T-cell (primary cell): Measurements from ENCODE around the gene ACY1. TPM values are rescaled to one million over a fixed set of nuclear protein-coding genes. Genes with fewer than 3 reads are reported as not detected.

Source experiments
- ATAC-seq, 4 experiments: fragments of 200-7000 bp in 3 of 4; fragments of 150-1000 bp in 1 of 4; cut with Tn5 transposase; replicated peaks in 1 of 4; 1 replicate in 3 of 4; 2 replicates in 1 of 4; pipeline ENCODE4 v1.10.0; 2021; ENCODE audit warnings: moderate library complexity in 3 of 4, mild to moderate bottlenecking in 2 of 4, moderate number of reproducible peaks in 1 of 4
- CTCF ChIA-PET, 2 donors: fragments of 300-600 bp; sonication (Branson Sonifier 250); formaldehyde crosslinking; loops; one replicate each; lab custom pipeline; 2022; ENCODE audit warnings: antibody characterized with exemption in 2 of 2; lab: Charles Lee
- POLR2A ChIA-PET, 2 donors: fragments of 300-600 bp; sonication (Branson Sonifier 250); formaldehyde crosslinking; loops; one replicate each; lab custom pipeline; 2022; ENCODE audit warnings: antibody characterized with exemption in 2 of 2; lab: Charles Lee
- DNase-seq, 35 experiments: peaks; one replicate each; pipeline versions ENCODE4 v3.0.0 to v3.0.0-alpha.2; 2013 to 2023
- H3K27ac ChIP-seq: one replicate; pipeline ENCODE4 v1.5.1; 2013; ENCODE audit warnings: low read length
- H3K27me3 ChIP-seq, 2 experiments: replicated peaks in 1 of 2; 1 replicate in 1 of 2; 2 replicates in 1 of 2; pipeline versions ENCODE4 v1.6.1 to v1.7.0; 2013; ENCODE audit warnings: low read length in 1 of 2, mixed read lengths in 1 of 2; ENCODE audit not compliant: control insufficient read depth in 2 of 2, insufficient read depth in 2 of 2; ENCODE audit errors: extremely low read depth in 1 of 2
- H3K36me3 ChIP-seq, 2 donors: 1 replicate in 1 of 2; 2 replicates in 1 of 2; pipeline versions ENCODE4 v1.6.1 to v1.7.0; 2013; ENCODE audit warnings: low read length in 1 of 2; ENCODE audit not compliant: control insufficient read depth in 2 of 2, insufficient read depth in 1 of 2; ENCODE audit errors: extremely low read depth in 1 of 2
- H3K4me1 ChIP-seq, 2 experiments: 1 replicate in 1 of 2; 2 replicates in 1 of 2; pipeline versions ENCODE4 v1.6.1 to v1.7.0; 2013; ENCODE audit warnings: low read length in 2 of 2, mixed read lengths in 1 of 2; ENCODE audit not compliant: insufficient read depth in 2 of 2, control insufficient read depth in 1 of 2; ENCODE audit errors: extremely low read depth in 1 of 2
- H3K4me3 ChIP-seq, 2 donors: 1 replicate in 1 of 2; 2 replicates in 1 of 2; pipeline versions ENCODE4 v1.5.1 to v1.7.0; 2013; ENCODE audit warnings: mild to moderate bottlenecking in 2 of 2, low read length in 1 of 2, moderate library complexity in 1 of 2; ENCODE audit not compliant: control insufficient read depth in 1 of 2; ENCODE audit errors: extremely low read depth in 1 of 2
- H3K9me3 ChIP-seq: 2 replicates; pipeline ENCODE4 v1.7.0; 2013
- H3K27ac Mint-ChIP-seq, 2 donors: one replicate each; pipeline ENCODE4 v1.8.0; 2020 to 2021; ENCODE audit warnings: mild to moderate bottlenecking in 2 of 2, mixed read lengths in 2 of 2
- H3K27me3 Mint-ChIP-seq, 2 donors: one replicate each; pipeline ENCODE4 v1.8.0; 2021 to 2022; ENCODE audit warnings: mixed read lengths in 2 of 2
- H3K36me3 Mint-ChIP-seq: one replicate; pipeline ENCODE4 v1.8.0; 2021; ENCODE audit warnings: mixed read lengths
- H3K4me1 Mint-ChIP-seq, 3 donors: one replicate each; pipeline ENCODE4 v1.8.0; 2020 to 2022; ENCODE audit warnings: mixed read lengths in 3 of 3, mild to moderate bottlenecking in 1 of 3
- H3K4me3 Mint-ChIP-seq, 3 donors: one replicate each; pipeline ENCODE4 v1.8.0; 2020 to 2022; ENCODE audit warnings: mild to moderate bottlenecking in 3 of 3, mixed read lengths in 3 of 3, moderate library complexity in 3 of 3
- H3K9me3 Mint-ChIP-seq, 3 donors: one replicate each; pipeline ENCODE4 v1.8.0; 2020 to 2022; ENCODE audit warnings: mixed read lengths in 3 of 3
- WGBS: methylation state at CpG from one replicate; pipeline ENCODE4 v1.1.5; 2013; ENCODE audit warnings: missing lambda C conversion rate; ENCODE audit not compliant: insufficient coverage; 5-methylcytosine and 5-hydroxymethylcytosine counted together
- total RNA-seq, 35 experiments: library from RNA in 6 of 35; stranded (reverse) in 6 of 35; fragments of 120-200 nt in 1 of 35; gene quantifications; one replicate each; pipeline versions ENCODE4 v1.2.1 to v1.2.4 and lab custom pipeline; 2013 to 2026

The ACY1 gene
- total RNA-seq, 5 donors from 2014 or later (not counting 1 experiment from before 2014, with no cell fraction given): 6.2 to 19.0 (median 13.3) TPM

DNA sequence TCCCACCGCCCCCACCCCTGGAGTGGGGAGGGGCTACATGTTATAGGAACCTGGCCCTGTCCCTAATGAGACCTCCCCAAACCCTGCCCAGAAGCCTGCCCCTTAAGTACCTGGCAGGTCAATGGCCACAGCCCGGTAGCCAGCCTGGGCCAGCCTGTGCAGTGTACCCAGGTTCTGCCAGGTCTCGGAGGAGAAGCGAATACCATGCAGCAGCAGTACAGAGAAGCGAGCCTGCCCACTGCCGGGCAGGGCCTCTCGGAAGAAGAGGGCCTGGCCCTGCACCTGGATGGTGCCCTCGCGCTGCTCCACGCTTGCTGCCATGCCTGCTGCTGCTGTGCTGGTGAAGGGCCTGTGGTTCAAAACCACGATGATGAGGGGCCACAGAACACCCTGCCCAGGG is 12.0 kb upstream of the ACY1 start:
- Histone ChIP-seq H3K9me3 (no peaks in the 10 kb centered on the region), H3K4me1 (peaks cover 15 to 61% of the 10 kb centered on the region in 2 experiments), H3K4me3 (no peak overlapping the region), H3K27ac (no peak overlapping the region), H3K27me3 (no peaks in the 10 kb centered on the region), H3K36me3 (peaks cover 0 to 3% of the 10 kb centered on the region in 2 donors)
- no peak for DNase-seq
- Mint-ChIP-seq H3K9me3 (no peaks in the 10 kb centered on the region), H3K4me1 (peaks cover 44 to 57% (median 45%) of the 10 kb centered on the region in 3 donors), H3K4me3 (no peak overlapping the region), H3K36me3 (no peaks in the 10 kb centered on the region), H3K27ac (peak overlapping the region in 1 of 2 donors; percentile 39), H3K27me3 (no peaks in the 10 kb centered on the region)
- 95% methylated on average over 10 of the region's 11 CpGs for WGBS
- CTCF ChIA-PET: no interaction called here
- ATAC-seq: no peak
- POLR2A ChIA-PET: no interaction called here

DNA sequence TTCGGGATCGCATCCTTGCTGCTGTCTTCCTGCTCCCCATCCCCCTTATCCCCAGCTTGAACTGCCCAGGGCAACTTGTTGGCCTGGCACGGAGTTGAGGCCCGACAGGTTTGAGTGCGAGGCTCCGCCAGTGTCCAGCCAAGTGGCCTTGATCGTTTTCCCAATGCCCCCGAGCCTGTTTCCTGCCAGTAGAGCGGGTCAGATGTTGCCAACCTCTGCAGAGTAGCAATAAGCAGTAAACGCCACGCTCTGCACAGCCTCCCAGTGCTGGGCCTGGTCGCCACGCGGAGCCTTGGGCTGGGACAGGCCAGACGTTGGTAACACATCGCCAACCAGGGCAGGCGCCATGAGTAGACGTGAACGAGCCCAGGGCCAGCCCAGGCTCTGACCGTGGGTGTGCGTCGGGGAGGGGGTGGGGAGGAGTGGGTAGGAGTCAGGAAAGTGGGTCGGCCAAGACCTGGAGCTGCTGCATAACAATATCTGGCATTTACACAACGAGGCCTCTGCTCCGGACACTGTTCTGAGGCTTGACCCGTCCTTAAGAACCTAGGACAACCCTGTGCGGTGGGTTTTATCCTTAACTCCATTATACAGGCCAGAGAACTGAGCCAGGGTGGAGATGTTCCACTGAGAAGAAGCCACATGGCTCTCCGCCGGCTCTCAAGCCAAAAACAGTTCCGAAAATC is 8.9 kb upstream of the ACY1 start:
- ChIA-PET CTCF (interaction anchor here in 1 of 2 donors (0.7 to 1.7 kb wide), 6 partner anchors 7 to 82 kb away, joined by 3 to 16 read pairs (median 4); partner anchors contain the start of genes ACY1, DUSP7, RPL29 and RRP9), POLR2A (interaction anchor here in 1 of 2 donors (0.9 kb wide), 1 partner anchor 1464 kb away, joined by 8 read pairs; no protein-coding TSS in a partner anchor)
- Mint-ChIP-seq H3K4me3 (peak overlapping the region; percentile 90 to 95 (median 94)), H3K4me1 (peaks cover 41 to 58% (median 44%) of the 10 kb centered on the region in 3 donors), H3K27me3 (no peaks in the 10 kb centered on the region), H3K27ac (peak overlapping the region; percentile 92 to 94), H3K36me3 (no peaks in the 10 kb centered on the region), H3K9me3 (no peaks in the 10 kb centered on the region)
- peak; percentile 9 to 19 (median 12) for ATAC-seq
- peak in 3 of 35 experiments; percentile 11 to 42 (median 16) for DNase-seq
- Histone ChIP-seq H3K4me1 (peaks cover 12 to 56% of the 10 kb centered on the region in 2 experiments), H3K9me3 (no peaks in the 10 kb centered on the region), H3K27ac (peak overlapping the region; percentile 77), H3K36me3 (peaks cover 0 to 3% of the 10 kb centered on the region in 2 donors), H3K27me3 (no peaks in the 10 kb centered on the region), H3K4me3 (peak overlapping the region; percentile 84 to 99)
- WGBS: 21% methylated on average over 22 of the region's 30 CpGs

GRCh38 chr3:51974963-51975851 is 8.1 kb upstream of the ACY1 start, which contains the start of gene ABHD14A:
Gene ABHD14A, plus strand, starts transcription at chr3:51975064. Its CDS starts 72 bp downstream, at chr3:51975136.
- H3K9me3 Mint-ChIP-seq: no peaks in the 10 kb centered on the region
- peaks cover 40 to 58% (median 44%) of the 10 kb centered on the region in 3 donors for H3K4me1 Mint-ChIP-seq
- peak within 1 kb of the TSS; percentile 92 to 94 for H3K27ac Mint-ChIP-seq
- Histone ChIP-seq H3K36me3 (peaks cover 0 to 3% of the 10 kb centered on the region in 2 donors), H3K9me3 (no peaks in the 10 kb centered on the region), H3K27ac (peak within 1 kb of the TSS; percentile 77), H3K4me3 (peak within 1 kb of the TSS; percentile 84 to 99), H3K4me1 (peaks cover 12 to 50% of the 10 kb centered on the region in 2 experiments), H3K27me3 (no peaks in the 10 kb centered on the region)
- CTCF ChIA-PET: no interaction called here
- no peaks in the 10 kb centered on the region for H3K36me3 Mint-ChIP-seq
- POLR2A ChIA-PET: no interaction called here
- under 1% methylated on average over 63 of the region's 63 CpGs for WGBS
- peak; percentile 76 to 80 (median 78) for ATAC-seq
- peak; percentile 33 to 86 (median 61) for DNase-seq
- H3K27me3 Mint-ChIP-seq: no peaks in the 10 kb centered on the region
- peak within 1 kb of the TSS; percentile 90 to 95 (median 94) for H3K4me3 Mint-ChIP-seq

DNA sequence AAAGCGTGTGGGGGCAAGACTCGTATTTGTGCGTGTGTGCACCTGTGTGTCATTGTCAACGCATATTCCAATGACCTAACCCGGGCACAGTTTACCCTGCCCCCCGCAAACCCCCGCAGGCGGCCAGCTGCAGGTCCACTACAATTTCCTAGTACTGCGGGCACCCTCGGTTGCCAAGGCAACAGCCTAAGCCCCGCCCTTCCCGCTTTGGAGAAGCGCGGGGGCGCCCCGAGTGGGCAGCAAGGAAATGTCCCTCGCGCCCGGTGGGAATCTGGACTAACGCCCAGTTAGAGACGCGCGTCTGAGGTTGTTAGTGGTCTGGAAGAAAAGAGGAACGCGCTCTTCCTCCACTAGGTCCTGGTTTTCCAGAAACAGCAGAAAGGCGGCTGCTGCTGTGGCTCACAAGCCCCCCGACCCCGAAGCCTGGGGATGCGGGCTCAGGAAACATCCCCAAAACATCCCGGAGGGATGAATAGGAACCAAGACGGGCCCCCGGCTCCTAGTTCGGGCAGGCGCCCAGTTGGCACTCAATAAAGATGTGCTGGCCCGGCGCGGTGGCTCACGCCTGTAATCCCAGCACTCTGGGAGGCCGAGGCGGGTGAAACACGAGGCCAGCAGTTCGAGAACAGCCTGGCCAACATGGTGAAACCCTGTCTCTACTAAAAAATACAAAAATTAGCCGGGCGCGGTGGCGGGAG is 7.3 kb upstream of the ACY1 start:
- ChIA-PET POLR2A (no interaction called here), CTCF (no interaction called here)
- no peaks in the 10 kb centered on the region for H3K27me3 Mint-ChIP-seq
- no peak for ATAC-seq
- H3K9me3 Mint-ChIP-seq: no peaks in the 10 kb centered on the region
- 49% methylated on average over 18 of the region's 46 CpGs for WGBS
- no peaks in the 10 kb centered on the region for H3K9me3 ChIP-seq
- H3K4me1 ChIP-seq: peaks cover 12 to 53% of the 10 kb centered on the region in 2 experiments
- no peaks in the 10 kb centered on the region for H3K36me3 Mint-ChIP-seq
- peak overlapping the region; percentile 84 to 99 for H3K4me3 ChIP-seq
- peaks cover 38 to 53% (median 45%) of the 10 kb centered on the region in 3 donors for H3K4me1 Mint-ChIP-seq
- peak overlapping the region; percentile 81 to 94 (median 90) for H3K4me3 Mint-ChIP-seq
- H3K36me3 ChIP-seq: peaks cover 2 to 4% of the 10 kb centered on the region in 2 donors
- peak overlapping the region; percentile 44 for H3K27ac ChIP-seq
- peak overlapping the region; percentile 85 to 90 for H3K27ac Mint-ChIP-seq
- DNase-seq: peak in 7 of 35 experiments; percentile 17 to 48 (median 22)
- H3K27me3 ChIP-seq: no peaks in the 10 kb centered on the region

- H3K4me3 ChIP-seq: no peak overlapping the region
- no peaks in the 10 kb centered on the region for H3K9me3 ChIP-seq
- H3K4me1 ChIP-seq: peaks cover 16 to 68% of the 10 kb centered on the region in 2 experiments
- peaks cover 2% of the 10 kb centered on the region in 2 donors for H3K36me3 ChIP-seq
- H3K4me1 Mint-ChIP-seq: peaks cover 47 to 64% (median 49%) of the 10 kb centered on the region in 3 donors
- peak overlapping the region; percentile 76 to 83 for H3K27ac Mint-ChIP-seq
- no peaks in the 10 kb centered on the region for H3K9me3 Mint-ChIP-seq
- H3K36me3 Mint-ChIP-seq: no peaks in the 10 kb centered on the region
- no peaks in the 10 kb centered on the region for H3K27me3 Mint-ChIP-seq
- ChIA-PET POLR2A (interaction anchor here in 1 of 2 donors (0.5 kb wide), 1 partner anchor 611 kb away, joined by 3 read pairs; no protein-coding TSS in a partner anchor), CTCF (interaction anchor here in 1 of 2 donors (0.6 kb wide), 1 partner anchor 956 kb away, joined by 3 read pairs; no protein-coding TSS in a partner anchor)
- peak overlapping the region; percentile 13 for H3K27ac ChIP-seq
- no peaks in the 10 kb centered on the region for H3K27me3 ChIP-seq
- WGBS: 60% methylated on average over 3 of the region's 9 CpGs
- ATAC-seq (peak in 3 of 4 experiments; percentile 13 to 51 (median 13)), DNase-seq (peak in 28 of 35 experiments; percentile 21 to 66 (median 40))
- peak overlapping the region; percentile 59 to 94 (median 81) for H3K4me3 Mint-ChIP-seq
Measured at GRCh38 chr3:51977446-51978142, 5.7 kb upstream of the ACY1 start.
